OCI-LY3 (cell line): ENCODE measurements around the gene MPIG6B.

Experiments used
- CTCF ChIP-seq: fragments of 200-600, 300-600 bp; sonication (generic); IDR thresholded peaks from 2 replicates; pipeline ENCODE4 v1.5.1; 2014; ENCODE audit warnings: antibody characterized with exemption, low read length, low read depth
- EZH2phosphoT487 ChIP-seq: fragments of 200-600 bp; shearing (Covaris generic); IDR thresholded peaks from 2 replicates; pipeline ENCODE4 v1.6.1; 2018; ENCODE audit warnings: antibody characterized with exemption, mixed run types, low read depth

GRCh38 chr6:31697555-31697954 is 25.6 kb upstream of the MPIG6B start:
- no peak for TF ChIP-seq CTCF
- no peak for TF ChIP-seq EZH2phosphoT487
